Stimulated activated CD4-positive, alpha-beta T cell treated with anti-CD3 and anti-CD28 coated beads, Interleukin-4, amount 100 ng/mL, for 48 hours (primary cell): ENCODE results near the gene FBXW2.

ENCODE experiments used
- DNase-seq, 2 donors: peaks; one replicate each; pipeline ENCODE4 v3.0.0-alpha.2; 2020; ENCODE audit warnings: low read depth in 2 of 2

FBXW2 gene

DNA sequence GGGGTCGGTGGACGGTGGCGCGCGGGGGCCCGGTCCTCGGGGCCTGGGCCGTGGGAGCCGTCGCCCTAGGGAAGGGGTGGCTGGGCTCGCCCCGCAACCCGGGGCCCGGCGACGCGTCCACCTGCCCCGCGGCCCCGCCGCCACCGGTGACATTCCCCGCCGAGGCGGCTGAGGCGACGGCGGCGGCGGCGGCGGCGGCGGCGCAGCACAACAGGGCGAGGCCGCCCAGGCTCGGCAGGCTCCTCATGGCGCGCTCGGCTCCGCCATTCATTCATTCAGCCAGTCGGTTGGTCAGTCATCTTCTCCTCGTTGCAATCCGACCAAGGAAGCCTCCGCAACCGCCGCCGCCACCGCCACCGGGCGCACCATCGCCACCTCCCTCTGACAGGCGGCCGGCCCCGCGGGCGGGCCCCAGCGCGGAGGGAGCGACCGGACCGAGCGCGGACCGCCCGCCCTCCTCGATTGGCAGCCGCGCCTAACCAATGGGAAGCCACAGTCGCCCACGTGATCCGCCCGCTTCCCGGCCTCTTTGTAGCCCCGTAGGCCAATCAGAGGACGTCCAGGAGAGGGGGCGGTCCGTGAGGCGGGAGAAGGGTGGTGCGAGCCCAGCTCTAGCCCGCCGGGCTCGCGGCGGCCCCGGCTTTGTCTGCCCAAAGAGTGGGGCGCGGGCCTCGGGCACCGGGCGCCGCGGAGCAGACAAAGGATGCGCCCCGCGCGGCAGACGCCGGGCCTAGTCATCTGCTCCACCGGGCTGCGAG lies 78.9 kb downstream of the FBXW2 start, which contains the start of gene MEGF9:
Gene MEGF9, minus strand, starts transcription at position 383 of the 758 bp plus-strand sequence. Its CDS starts 112 bp downstream, at position 271.
- DNase-seq: peak; percentile 96 to 98

GRCh38 chr9:120713257-120714087 lies 79.7 kb downstream of the FBXW2 start:
- DNase-seq: no peak

DNA sequence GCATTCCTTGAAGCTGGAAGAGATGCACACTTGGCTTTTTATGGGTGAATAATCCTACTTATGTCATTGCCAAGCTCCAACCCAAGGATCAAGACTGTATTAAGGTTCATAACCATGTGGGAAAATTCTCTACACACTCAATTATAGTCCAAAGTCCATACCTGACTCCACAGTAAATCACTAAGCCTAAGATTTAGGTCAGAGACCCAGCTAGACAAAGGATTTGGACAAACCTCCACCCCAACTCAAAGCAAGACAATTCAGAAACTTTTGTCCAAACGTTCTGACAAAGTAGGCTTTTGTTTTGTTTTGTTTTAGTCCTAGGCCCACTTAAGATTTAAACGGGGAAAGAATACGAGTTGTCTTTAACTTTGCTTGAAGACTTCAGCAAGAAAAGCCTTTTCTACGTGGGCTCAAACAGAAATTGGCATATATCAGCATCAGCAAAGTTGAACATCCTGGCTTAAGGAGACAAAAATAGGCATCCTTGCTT lies 80.6 kb downstream of the FBXW2 start:
- DNase-seq: no peak

DNA sequence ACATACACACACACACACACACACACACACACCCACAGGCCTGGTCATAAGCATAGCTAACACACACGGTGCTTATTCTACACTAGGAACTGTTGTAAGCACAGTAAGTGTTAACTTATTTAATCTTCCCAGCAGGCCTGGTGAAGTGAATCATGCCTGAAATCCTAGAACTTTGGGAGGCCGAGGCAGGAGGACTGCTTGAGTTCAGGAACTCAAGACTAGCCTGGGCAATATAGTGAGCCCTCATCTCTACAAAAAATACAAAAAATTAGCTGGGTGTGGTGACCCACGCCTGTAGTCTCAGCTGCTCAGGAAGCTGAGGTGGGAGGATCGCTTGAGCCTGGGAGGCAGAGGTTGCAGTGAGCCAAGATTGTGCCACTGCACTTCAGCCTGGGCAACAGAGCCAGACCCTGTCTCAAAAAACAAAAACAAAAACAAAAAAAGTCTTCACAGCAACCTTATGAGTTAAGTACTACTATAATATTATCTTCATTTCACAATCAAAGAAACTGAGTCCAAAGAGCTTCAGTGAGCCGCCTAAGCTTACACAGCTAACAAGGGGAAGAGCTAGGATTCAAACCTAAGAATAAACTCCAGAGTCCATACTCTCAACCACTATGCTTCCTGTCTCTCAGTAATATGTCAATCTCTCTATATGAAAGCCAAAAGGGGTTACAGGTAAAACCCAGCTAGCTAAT lies 81.2 kb downstream of the FBXW2 start:
- no peak for DNase-seq

GRCh38 chr9:120711354-120711753 lies 81.9 kb downstream of the FBXW2 start:
- DNase-seq: no peak

GRCh38 chr9:120710110-120710981 lies 82.9 kb downstream of the FBXW2 start:
- DNase-seq: no peak

GRCh38 chr9:120708526-120709224 lies 84.5 kb downstream of the FBXW2 start:
- no peak for DNase-seq

- DNase-seq: no peak
Observed at GRCh38 chr9:120707170-120707569, 86.0 kb downstream of the FBXW2 start.
